HEK293 (cell line): ENCODE results near the gene SNX10.

ENCODE experiments used
- CTCF ChIA-PET: fragments of 350-600 bp; formaldehyde crosslinking; extraction: SDS; loops from one replicate; lab custom pipeline; 2021; ENCODE audit warnings: antibody characterized with exemption; lab: Yijun Ruan, JAX
- POLR2A ChIA-PET: fragments of 300-600 bp; formaldehyde crosslinking; extraction: SDS; loops from one replicate; lab custom pipeline; 2020; ENCODE audit warnings: antibody characterized with exemption, inconsistent platforms; lab: Yijun Ruan, JAX
- H3K27ac ChIP-seq: fragments of 200-500 bp; sonication (Bioruptor generic); 2 replicates; pipeline ENCODE4 v1.5.1; 2014; ENCODE audit warnings: low read depth, low read length, control low read depth, inconsistent platforms; ENCODE audit errors: extremely low read depth
- H3K36me3 ChIP-seq, 2 experiments: fragments of 200-500 bp in 1 of 2; sonication (Bioruptor generic) in 1 of 2; 1 replicate in 1 of 2; 2 replicates in 1 of 2; pipeline ENCODE4 v1.5.1; 2014 to 2017; ENCODE audit warnings: inconsistent platforms in 2 of 2, low read length in 2 of 2; ENCODE audit not compliant: control insufficient read depth in 2 of 2, insufficient read depth in 1 of 2
- H3K4me1 ChIP-seq: fragments of 200-500 bp; sonication (Bioruptor generic); 2 replicates; pipeline ENCODE4 v1.5.1; 2014; ENCODE audit warnings: mild to moderate bottlenecking, low read length, inconsistent platforms; ENCODE audit not compliant: control insufficient read depth, insufficient read depth
- H3K4me3 ChIP-seq: 2 replicates; pipeline ENCODE4 v1.5.1; 2011; ENCODE audit warnings: low read depth, mild to moderate bottlenecking, control low read depth, low read length, moderate library complexity
- H3K9me3 ChIP-seq: fragments of 200-500 bp; sonication (Bioruptor generic); 2 replicates; pipeline ENCODE4 v1.5.1; 2014; ENCODE audit warnings: low read depth, low read length, inconsistent platforms; ENCODE audit not compliant: control insufficient read depth, insufficient read depth
- BCL11A ChIP-seq: fragments of 450-650 bp; formaldehyde crosslinking; IDR thresholded peaks from 2 replicates; pipeline ENCODE4 v1.5.1; 2016; ENCODE audit warnings: low read depth, missing biosample characterization, missing genetic modification characterization
- MEIS1 ChIP-seq: sonication (generic); formaldehyde crosslinking; IDR thresholded peaks from 2 replicates; pipeline ENCODE4 v1.8.1; 2022; ENCODE audit warnings: missing genetic modification reagents, mild to moderate bottlenecking, borderline replicate concordance
- MYNN ChIP-seq: fragments of 450-650 bp; formaldehyde crosslinking; IDR thresholded peaks from 2 replicates; pipeline ENCODE4 v1.5.1; 2016; ENCODE audit warnings: missing biosample characterization, missing genetic modification characterization, borderline replicate concordance
- RBAK ChIP-seq: fragments of 450-650 bp; formaldehyde crosslinking; IDR thresholded peaks from 2 replicates; pipeline ENCODE4 v1.5.1; 2016; ENCODE audit warnings: missing biosample characterization, missing genetic modification characterization
- REST ChIP-seq: fragments of 450-650 bp; formaldehyde crosslinking; IDR thresholded peaks from 2 replicates; pipeline ENCODE4 v1.5.1; 2016; ENCODE audit warnings: missing biosample characterization, missing genetic modification characterization
- YY1 ChIP-seq: fragments of 450-650 bp; formaldehyde crosslinking; IDR thresholded peaks from 2 replicates; pipeline ENCODE4 v1.5.1; 2018; ENCODE audit warnings: missing biosample characterization, missing genetic modification characterization
- ZBTB17 ChIP-seq: fragments of 450-650 bp; formaldehyde crosslinking; IDR thresholded peaks from 2 replicates; pipeline ENCODE4 v1.5.1; 2016; ENCODE audit warnings: missing biosample characterization, missing genetic modification characterization
- ZBTB48 ChIP-seq: fragments of 450-650 bp; formaldehyde crosslinking; IDR thresholded peaks from 2 replicates; pipeline ENCODE4 v1.5.1; 2016; ENCODE audit warnings: missing biosample characterization, missing genetic modification characterization
- ZBTB8A ChIP-seq: fragments of 450-650 bp; formaldehyde crosslinking; IDR thresholded peaks from 2 replicates; pipeline ENCODE4 v1.5.1; 2016; ENCODE audit warnings: missing biosample characterization, missing genetic modification characterization
- ZNF112 ChIP-seq: fragments of 450-650 bp; formaldehyde crosslinking; IDR thresholded peaks from 2 replicates; pipeline ENCODE4 v1.5.0; 2017; ENCODE audit warnings: missing biosample characterization, missing genetic modification characterization
- ZNF132 ChIP-seq: fragments of 450-650 bp; formaldehyde crosslinking; IDR thresholded peaks from 2 replicates; pipeline ENCODE4 v1.5.1; 2017; ENCODE audit warnings: missing biosample characterization, missing genetic modification characterization, borderline replicate concordance
- ZNF214 ChIP-seq: fragments of 450-650 bp; formaldehyde crosslinking; IDR thresholded peaks from 2 replicates; pipeline ENCODE4 v1.5.1; 2017; ENCODE audit warnings: missing biosample characterization, mild to moderate bottlenecking, missing genetic modification characterization, borderline replicate concordance
- ZNF223 ChIP-seq: fragments of 450-650 bp; formaldehyde crosslinking; IDR thresholded peaks from 2 replicates; pipeline ENCODE4 v1.5.1; 2016; ENCODE audit warnings: missing biosample characterization, missing genetic modification characterization
- ZNF23 ChIP-seq: fragments of 450-650 bp; formaldehyde crosslinking; IDR thresholded peaks from 2 replicates; pipeline ENCODE4 v1.5.1; 2016; ENCODE audit warnings: missing biosample characterization, missing genetic modification characterization, borderline replicate concordance
- ZNF239 ChIP-seq: fragments of 450-650 bp; formaldehyde crosslinking; IDR thresholded peaks from 2 replicates; pipeline ENCODE4 v1.5.1; 2016; ENCODE audit warnings: missing biosample characterization, missing genetic modification characterization
- ZNF266 ChIP-seq: fragments of 450-650 bp; formaldehyde crosslinking; IDR thresholded peaks from 2 replicates; pipeline ENCODE4 v1.5.1; 2016; ENCODE audit warnings: missing biosample characterization, missing genetic modification characterization, low read depth
- ZNF292 ChIP-seq: fragments of 450-650 bp; formaldehyde crosslinking; IDR thresholded peaks from 2 replicates; pipeline ENCODE4 v1.5.1; 2016; ENCODE audit warnings: low read depth, missing biosample characterization, missing genetic modification characterization, borderline replicate concordance
- ZNF335 ChIP-seq: fragments of 450-650 bp; formaldehyde crosslinking; conservative IDR thresholded peaks from 2 replicates; pipeline ENCODE4 v1.5.1; 2016; ENCODE audit warnings: missing biosample characterization, missing genetic modification characterization
- ZNF423 ChIP-seq: fragments of 450-650 bp; formaldehyde crosslinking; IDR thresholded peaks from 2 replicates; pipeline ENCODE4 v1.5.1; 2016; ENCODE audit warnings: missing biosample characterization, missing genetic modification characterization
- ZNF514 ChIP-seq: fragments of 450-650 bp; formaldehyde crosslinking; IDR thresholded peaks from 2 replicates; pipeline ENCODE4 v1.5.1; 2016; ENCODE audit warnings: missing biosample characterization, missing genetic modification characterization
- ZNF530 ChIP-seq: fragments of 450-650 bp; formaldehyde crosslinking; IDR thresholded peaks from 2 replicates; pipeline ENCODE4 v1.5.1; 2016; ENCODE audit warnings: low read depth, missing biosample characterization, missing genetic modification characterization
- ZNF555 ChIP-seq: fragments of 450-650 bp; formaldehyde crosslinking; conservative IDR thresholded peaks from 2 replicates; pipeline ENCODE4 v1.5.1; 2017; ENCODE audit warnings: missing biosample characterization, mild to moderate bottlenecking, missing genetic modification characterization, inconsistent platforms
- ZNF571 ChIP-seq: fragments of 450-650 bp; formaldehyde crosslinking; IDR thresholded peaks from 2 replicates; pipeline ENCODE4 v1.5.0; 2017; ENCODE audit warnings: missing biosample characterization, missing genetic modification characterization
- ZNF76 ChIP-seq: fragments of 450-650 bp; formaldehyde crosslinking; IDR thresholded peaks from 2 replicates; pipeline ENCODE4; 2016; ENCODE audit warnings: low read depth, missing biosample characterization, missing genetic modification characterization, borderline replicate concordance
- ZNF768 ChIP-seq: fragments of 450-650 bp; formaldehyde crosslinking; IDR thresholded peaks from 2 replicates; pipeline ENCODE4 v1.5.1; 2018; ENCODE audit warnings: missing biosample characterization, mild to moderate bottlenecking, missing genetic modification characterization
- ZNF837 ChIP-seq: fragments of 450-650 bp; formaldehyde crosslinking; IDR thresholded peaks from 2 replicates; pipeline ENCODE4 v1.5.1; 2016; ENCODE audit warnings: missing biosample characterization, missing genetic modification characterization
- TF ChIP-seq, protein P1 (sequence below): fragments of 450-650 bp; formaldehyde crosslinking; IDR thresholded peaks from 2 replicates; pipeline ENCODE4 v1.5.1; 2016; ENCODE audit warnings: missing biosample characterization, missing genetic modification characterization, borderline replicate concordance
- TF ChIP-seq, protein P2 (sequence below): fragments of 450-650 bp; formaldehyde crosslinking; IDR thresholded peaks from 2 replicates; pipeline ENCODE4 v1.5.1; 2016; ENCODE audit warnings: missing biosample characterization, missing genetic modification characterization
- TF ChIP-seq, protein P3 (sequence below): fragments of 450-650 bp; formaldehyde crosslinking; IDR thresholded peaks from 2 replicates; pipeline ENCODE4 v1.5.1; 2016; ENCODE audit warnings: missing biosample characterization, missing genetic modification characterization

Gene SNX10, protein sequence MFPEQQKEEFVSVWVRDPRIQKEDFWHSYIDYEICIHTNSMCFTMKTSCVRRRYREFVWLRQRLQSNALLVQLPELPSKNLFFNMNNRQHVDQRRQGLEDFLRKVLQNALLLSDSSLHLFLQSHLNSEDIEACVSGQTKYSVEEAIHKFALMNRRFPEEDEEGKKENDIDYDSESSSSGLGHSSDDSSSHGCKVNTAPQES

GRCh38 chr7:26291699-26292538, at the start of gene SNX10:
SNX10 (plus strand) TSS chr7:26291862; CDS start chr7:26346443, 54,581 bp downstream.
- Histone ChIP-seq H3K9me3 (no peaks in the 10 kb centered on the region), H3K36me3 (no peaks in the 10 kb centered on the region), H3K4me1 (no peaks in the 10 kb centered on the region), H3K4me3 (peak within 1 kb of the TSS; percentile 80), H3K27ac (peak within 1 kb of the TSS; percentile 65; the same call in 1 of the 2 replicates)
- ChIA-PET POLR2A (interaction anchor here (0.6 to 1.5 kb wide), 4 partner anchors 56 to 92 kb away, joined by 3 to 8 read pairs (median 3); partner anchors contain the start of genes CBX3 and HNRNPA2B1), CTCF (interaction anchor here (0.7 to 1.7 kb wide), 6 partner anchors 9 to 460 kb away, joined by 3 to 5 read pairs (median 4); no protein-coding TSS in a partner anchor)
- TF ChIP-seq ZNF292 (tag by site-specific recombination) (no peak), ZNF571 (tag by site-specific recombination) (no peak), RBAK (tag by site-specific recombination) (no peak), ZBTB48 (no peak), ZNF423 (tag by site-specific recombination) (peak; percentile 85), ZNF555 (no peak), MEIS1 (CRISPR knock-in tag) (no peak), ZNF335 (tag by site-specific recombination) (peak; percentile 81), ZNF23 (no peak), ZBTB17 (tag by site-specific recombination) (peak; percentile 79), ZBTB8A (tag by site-specific recombination) (peak; percentile 91), ZNF514 (tag by site-specific recombination) (no peak), ZNF837 (tag by site-specific recombination) (no peak), ZNF132 (tag by site-specific recombination) (no peak), MYNN (tag by site-specific recombination) (no peak), ZNF768 (tag by site-specific recombination) (no peak), ZNF530 (tag by site-specific recombination) (no peak), ZNF223 (tag by site-specific recombination) (no peak), BCL11A (tag by site-specific recombination) (no peak), REST (tag by site-specific recombination) (no peak), ZNF266 (tag by site-specific recombination) (no peak), ZNF214 (no peak), ZNF112 (tag by site-specific recombination) (no peak), YY1 (tag by site-specific recombination) (no peak), ZNF76 (tag by site-specific recombination) (no peak), ZNF239 (tag by site-specific recombination) (no peak)
- TF ChIP-seq, protein P1, sequence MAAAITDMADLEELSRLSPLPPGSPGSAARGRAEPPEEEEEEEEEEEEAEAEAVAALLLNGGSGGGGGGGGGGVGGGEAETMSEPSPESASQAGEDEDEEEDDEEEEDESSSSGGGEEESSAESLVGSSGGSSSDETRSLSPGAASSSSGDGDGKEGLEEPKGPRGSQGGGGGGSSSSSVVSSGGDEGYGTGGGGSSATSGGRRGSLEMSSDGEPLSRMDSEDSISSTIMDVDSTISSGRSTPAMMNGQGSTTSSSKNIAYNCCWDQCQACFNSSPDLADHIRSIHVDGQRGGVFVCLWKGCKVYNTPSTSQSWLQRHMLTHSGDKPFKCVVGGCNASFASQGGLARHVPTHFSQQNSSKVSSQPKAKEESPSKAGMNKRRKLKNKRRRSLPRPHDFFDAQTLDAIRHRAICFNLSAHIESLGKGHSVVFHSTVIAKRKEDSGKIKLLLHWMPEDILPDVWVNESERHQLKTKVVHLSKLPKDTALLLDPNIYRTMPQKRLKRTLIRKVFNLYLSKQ (tag by site-specific recombination), result no peak
- TF ChIP-seq, protein P2, sequence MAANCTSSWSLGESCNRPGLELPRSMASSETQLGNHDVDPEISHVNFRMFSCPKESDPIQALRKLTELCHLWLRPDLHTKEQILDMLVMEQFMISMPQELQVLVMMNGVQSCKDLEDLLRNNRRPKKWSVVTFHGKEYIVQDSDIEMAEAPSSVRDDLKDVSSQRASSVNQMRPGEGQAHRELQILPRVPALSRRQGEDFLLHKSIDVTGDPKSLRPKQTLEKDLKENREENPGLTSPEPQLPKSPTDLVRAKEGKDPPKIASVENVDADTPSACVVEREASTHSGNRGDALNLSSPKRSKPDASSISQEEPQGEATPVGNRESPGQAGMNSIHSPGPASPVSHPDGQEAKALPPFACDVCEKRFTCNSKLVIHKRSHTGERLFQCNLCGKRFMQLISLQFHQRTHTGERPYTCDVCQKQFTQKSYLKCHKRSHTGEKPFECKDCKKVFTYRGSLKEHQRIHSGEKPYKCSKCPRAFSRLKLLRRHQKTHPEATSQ (tag by site-specific recombination), result no peak
- TF ChIP-seq, protein P3, sequence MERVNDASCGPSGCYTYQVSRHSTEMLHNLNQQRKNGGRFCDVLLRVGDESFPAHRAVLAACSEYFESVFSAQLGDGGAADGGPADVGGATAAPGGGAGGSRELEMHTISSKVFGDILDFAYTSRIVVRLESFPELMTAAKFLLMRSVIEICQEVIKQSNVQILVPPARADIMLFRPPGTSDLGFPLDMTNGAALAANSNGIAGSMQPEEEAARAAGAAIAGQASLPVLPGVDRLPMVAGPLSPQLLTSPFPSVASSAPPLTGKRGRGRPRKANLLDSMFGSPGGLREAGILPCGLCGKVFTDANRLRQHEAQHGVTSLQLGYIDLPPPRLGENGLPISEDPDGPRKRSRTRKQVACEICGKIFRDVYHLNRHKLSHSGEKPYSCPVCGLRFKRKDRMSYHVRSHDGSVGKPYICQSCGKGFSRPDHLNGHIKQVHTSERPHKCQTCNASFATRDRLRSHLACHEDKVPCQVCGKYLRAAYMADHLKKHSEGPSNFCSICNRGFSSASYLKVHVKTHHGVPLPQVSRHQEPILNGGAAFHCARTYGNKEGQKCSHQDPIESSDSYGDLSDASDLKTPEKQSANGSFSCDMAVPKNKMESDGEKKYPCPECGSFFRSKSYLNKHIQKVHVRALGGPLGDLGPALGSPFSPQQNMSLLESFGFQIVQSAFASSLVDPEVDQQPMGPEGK (tag by site-specific recombination), result peak; percentile 33
